ENCODE data around the gene HOXB5. TPM values are rescaled to one million over a fixed set of nuclear protein-coding genes. Genes with fewer than 3 reads are reported as not detected.

The HOXB5 gene
- total RNA-seq, 1 experiment from 2014 or later: not detected

DNA sequence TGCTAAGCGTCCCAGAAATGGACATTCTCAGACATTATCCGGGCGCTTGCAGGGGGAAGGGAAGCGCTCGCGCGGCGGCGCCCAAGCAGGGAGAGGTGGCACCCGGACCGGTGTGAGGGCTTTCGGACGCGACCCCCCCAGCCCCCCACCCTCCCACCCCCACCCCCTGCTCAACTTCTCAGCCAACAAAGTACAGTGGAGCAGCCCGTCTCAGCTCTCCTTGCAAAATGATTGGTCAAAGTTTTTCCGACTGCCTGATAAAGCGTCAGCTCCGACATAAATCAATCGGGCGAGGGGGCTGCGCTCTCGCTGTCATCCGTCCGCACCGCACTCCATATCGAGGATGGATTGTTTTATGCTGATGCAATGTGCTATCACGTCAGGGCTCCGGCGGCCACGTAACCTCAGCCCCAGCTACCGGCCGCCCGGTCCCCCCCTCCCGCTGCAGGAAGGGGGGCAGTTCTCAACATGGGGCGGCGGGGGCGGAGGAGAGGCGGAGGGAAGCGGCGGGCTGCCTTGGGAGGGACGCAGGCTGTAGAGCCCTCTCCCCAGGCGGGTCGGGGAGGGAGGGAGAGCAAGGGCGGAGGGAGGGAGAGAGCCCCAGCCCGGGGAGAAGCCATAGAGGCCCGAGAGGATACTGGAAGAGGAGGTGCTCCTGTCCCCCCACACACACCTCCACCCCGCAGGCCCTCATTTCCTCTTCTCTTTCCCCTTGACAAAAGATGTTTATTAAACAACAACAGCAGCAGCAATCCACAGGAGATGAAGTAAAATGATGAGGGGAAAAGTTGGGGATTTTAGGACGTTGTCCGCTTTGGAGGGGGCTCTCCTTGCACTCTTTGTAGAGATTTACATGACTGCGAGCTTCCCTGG, 32.9 kb upstream of the HOXB5 start, which contains the start of gene HOXB9:
TSS of gene HOXB9 (minus strand) at position 114 of the 873 bp plus-strand sequence. CDS start at position 25, 89 bp downstream.
- Mint-ChIP-seq H3K4me3 (ENCODE audit: unreplicated experiment) (peak within 1 kb of the TSS; percentile 85), H3K27me3 (ENCODE audit: insufficient read depth, unreplicated experiment) (peaks cover 50% of the 10 kb centered on the region), H3K9me3 (ENCODE audit: unreplicated experiment) (no peaks in the 10 kb centered on the region), H3K4me1 (ENCODE audit: low read depth, unreplicated experiment) (peaks cover 15% of the 10 kb centered on the region), H3K36me3 (ENCODE audit: insufficient read depth, unreplicated experiment) (no peaks in the 10 kb centered on the region), H3K27ac (ENCODE audit: unreplicated experiment) (peak within 1 kb of the TSS; percentile 33)
- Histone ChIP-seq H3K27me3 (replicated peaks; ENCODE audit: control insufficient read depth, insufficient read depth, low read length) (peaks cover 30% of the 10 kb centered on the region), H3K9me3 (no peaks in the 10 kb centered on the region), H3K4me1 (peaks cover 21% of the 10 kb centered on the region), H3K36me3 (ENCODE audit: control insufficient read depth, insufficient read depth, low read length) (no peaks in the 10 kb centered on the region), H3K4me3 (ENCODE audit: low read depth, low read length) (peak within 1 kb of the TSS; percentile 57)
- no TSS peak for BruUV-seq (replicated peaks)
- DNase-seq: peak; percentile 77 to 88
- TF ChIP-seq, protein P1, sequence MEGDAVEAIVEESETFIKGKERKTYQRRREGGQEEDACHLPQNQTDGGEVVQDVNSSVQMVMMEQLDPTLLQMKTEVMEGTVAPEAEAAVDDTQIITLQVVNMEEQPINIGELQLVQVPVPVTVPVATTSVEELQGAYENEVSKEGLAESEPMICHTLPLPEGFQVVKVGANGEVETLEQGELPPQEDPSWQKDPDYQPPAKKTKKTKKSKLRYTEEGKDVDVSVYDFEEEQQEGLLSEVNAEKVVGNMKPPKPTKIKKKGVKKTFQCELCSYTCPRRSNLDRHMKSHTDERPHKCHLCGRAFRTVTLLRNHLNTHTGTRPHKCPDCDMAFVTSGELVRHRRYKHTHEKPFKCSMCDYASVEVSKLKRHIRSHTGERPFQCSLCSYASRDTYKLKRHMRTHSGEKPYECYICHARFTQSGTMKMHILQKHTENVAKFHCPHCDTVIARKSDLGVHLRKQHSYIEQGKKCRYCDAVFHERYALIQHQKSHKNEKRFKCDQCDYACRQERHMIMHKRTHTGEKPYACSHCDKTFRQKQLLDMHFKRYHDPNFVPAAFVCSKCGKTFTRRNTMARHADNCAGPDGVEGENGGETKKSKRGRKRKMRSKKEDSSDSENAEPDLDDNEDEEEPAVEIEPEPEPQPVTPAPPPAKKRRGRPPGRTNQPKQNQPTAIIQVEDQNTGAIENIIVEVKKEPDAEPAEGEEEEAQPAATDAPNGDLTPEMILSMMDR (IDR thresholded peaks at IDR 0.05; ENCODE audit: insufficient read depth in 1 of 2, low read depth in 1 of 2, low read length in 1 of 2, severe bottlenecking in 1 of 2, unreplicated experiment in 1 of 2): no peak
- ChIA-PET CTCF (interaction anchor here (0.6 to 2.3 kb wide), 14 partner anchors 13 to 406 kb away, joined by 3 to 10 read pairs (median 4); partner anchors contain the start of gene PRAC2), POLR2A (interaction anchor here (0.5 to 1.4 kb wide), 7 partner anchors 10 to 367 kb away, joined by 3 to 17 read pairs (median 4); partner anchors contain the start of gene HOXB7)
- intact Hi-C loops (cut with micrococcal nuclease; ENCODE audit: unreplicated experiment): loop anchor here (2.0 kb wide), 1 partner anchor 20 kb away; no protein-coding TSS in a partner anchor

DNA sequence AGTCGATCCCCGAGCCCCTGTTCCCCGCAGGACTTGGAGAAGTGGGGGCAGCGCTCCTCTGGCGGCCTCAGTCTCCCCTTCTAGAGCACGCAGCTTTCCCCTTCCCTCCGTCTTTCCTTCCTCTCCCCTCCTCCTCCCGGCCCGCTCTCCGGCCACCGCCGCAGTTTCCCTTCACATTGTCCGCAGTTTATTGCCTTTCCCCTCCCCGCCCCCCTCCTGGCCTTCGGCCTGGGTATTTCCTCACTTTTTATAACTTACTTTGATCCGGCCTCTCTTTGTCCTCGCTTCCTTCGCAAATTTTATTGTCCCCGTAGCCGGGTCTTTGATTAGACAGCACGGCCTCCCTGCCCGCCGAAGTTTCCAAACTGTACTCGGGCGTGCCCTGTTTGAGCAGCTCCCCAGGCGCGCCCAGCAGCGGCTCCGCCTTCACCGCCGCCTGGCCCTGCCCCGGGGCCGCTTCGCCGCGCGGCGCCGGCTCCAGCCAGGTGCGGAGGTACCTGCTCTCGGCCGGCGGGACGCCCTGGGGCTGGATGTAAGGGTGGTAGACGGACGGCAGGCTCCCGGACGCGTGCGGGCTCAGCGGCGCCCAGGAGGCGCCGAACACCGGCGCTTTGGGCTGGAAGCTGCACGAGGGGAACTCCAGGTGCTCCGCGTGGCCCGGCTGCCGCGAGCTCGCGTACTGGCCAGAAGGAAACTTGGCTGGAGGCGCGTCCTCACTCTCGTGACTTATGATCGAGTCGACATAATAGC, 32.1 kb upstream of the HOXB5 start:
- POLR2A ChIA-PET: interaction anchor here (0.5 to 1.4 kb wide), 9 partner anchors 9 to 267 kb away, joined by 3 to 17 read pairs (median 5); partner anchors contain the start of genes ATP5MC1 and HOXB7
- no peaks in the 10 kb centered on the region for H3K9me3 ChIP-seq
- Mint-ChIP-seq H3K27me3 (ENCODE audit: insufficient read depth, unreplicated experiment) (peaks cover 56% of the 10 kb centered on the region), H3K27ac (ENCODE audit: unreplicated experiment) (peak overlapping the region; percentile 33), H3K4me3 (ENCODE audit: unreplicated experiment) (peak overlapping the region; percentile 85), H3K4me1 (ENCODE audit: low read depth, unreplicated experiment) (peaks cover 8% of the 10 kb centered on the region), H3K9me3 (ENCODE audit: unreplicated experiment) (no peaks in the 10 kb centered on the region), H3K36me3 (ENCODE audit: insufficient read depth, unreplicated experiment) (no peaks in the 10 kb centered on the region)
- intact Hi-C loops (cut with micrococcal nuclease; ENCODE audit: unreplicated experiment): loop anchor here (2.0 kb wide), 1 partner anchor 21 kb away; no protein-coding TSS in a partner anchor
- peak; percentile 90 to 92 for DNase-seq
- H3K36me3 ChIP-seq (ENCODE audit: control insufficient read depth, insufficient read depth, low read length): no peaks in the 10 kb centered on the region
- peak overlapping the region; percentile 57 for H3K4me3 ChIP-seq (ENCODE audit: low read depth, low read length)
- peaks cover 30% of the 10 kb centered on the region for H3K27me3 ChIP-seq (replicated peaks; ENCODE audit: control insufficient read depth, insufficient read depth, low read length)
- BruUV-seq (replicated peaks): no TSS peak
- TF ChIP-seq, protein P1 (IDR thresholded peaks at IDR 0.05; ENCODE audit: insufficient read depth in 1 of 2, low read depth in 1 of 2, low read length in 1 of 2, severe bottlenecking in 1 of 2, unreplicated experiment in 1 of 2): peak in 1 of 2 experiments; percentile 0
- CTCF ChIA-PET: interaction anchor here (0.5 to 2.3 kb wide), 19 partner anchors 10 to 529 kb away, joined by 3 to 10 read pairs (median 4); partner anchors contain the start of gene PRAC2
- peaks cover 13% of the 10 kb centered on the region for H3K4me1 ChIP-seq

Data from Caco-2 (cell line).